Lung (tissue), 12 donors: Measurements from ENCODE around the gene GAMT. TPM values are rescaled to one million over a fixed set of nuclear protein-coding genes. Genes with fewer than 3 reads are reported as not detected.

ENCODE experiments used
- ATAC-seq: fragments of 200-7000 bp; cut with Tn5 transposase; one replicate; pipeline ENCODE4 v1.9.1; 2020; ENCODE audit warnings: moderate number of reproducible peaks; ENCODE audit not compliant: insufficient read depth, low FRiP score
- DNase-seq, 3 donors: peaks; one replicate each; pipeline ENCODE4 v3.0.0-alpha.2; 2013 to 2017
- H3K27ac ChIP-seq, 2 donors: one replicate each; pipeline ENCODE4 v1.5.1; 2013; ENCODE audit warnings: mild to moderate bottlenecking in 2 of 2, moderate library complexity in 2 of 2, control low read depth in 1 of 2, inconsistent platforms in 1 of 2, low read depth in 1 of 2, low read length in 1 of 2
- H3K27me3 ChIP-seq, 3 donors: one replicate each; pipeline ENCODE4 v1.5.1; 2013; ENCODE audit warnings: low read length in 2 of 3; ENCODE audit not compliant: control insufficient read depth in 3 of 3, insufficient read depth in 3 of 3
- H3K36me3 ChIP-seq, 4 donors: one replicate each; pipeline ENCODE4 v1.5.1; 2013; ENCODE audit warnings: low read length in 4 of 4, mild to moderate bottlenecking in 1 of 4, moderate library complexity in 1 of 4; ENCODE audit not compliant: control insufficient read depth in 4 of 4, insufficient read depth in 4 of 4
- H3K4me1 ChIP-seq, 5 donors: one replicate each; pipeline ENCODE4 v1.5.1; 2013; ENCODE audit warnings: low read length in 5 of 5, mild to moderate bottlenecking in 2 of 5, moderate library complexity in 1 of 5; ENCODE audit not compliant: control insufficient read depth in 5 of 5, insufficient read depth in 5 of 5
- H3K4me3 ChIP-seq: one replicate; pipeline ENCODE4 v1.5.1; 2013; ENCODE audit warnings: mild to moderate bottlenecking, control low read depth, moderate library complexity
- H3K9ac ChIP-seq, 2 donors: one replicate each; pipeline ENCODE4 v1.5.1; 2013; ENCODE audit warnings: low read length in 2 of 2, control low read depth in 1 of 2; ENCODE audit not compliant: insufficient read depth in 1 of 2
- H3K9me3 ChIP-seq, 4 donors: one replicate each; pipeline ENCODE4 v1.5.1; 2013; ENCODE audit warnings: low read length in 3 of 4, mild to moderate bottlenecking in 1 of 4, moderate library complexity in 1 of 4; ENCODE audit not compliant: control insufficient read depth in 4 of 4, insufficient read depth in 3 of 4
- CTCF ChIP-seq: IDR thresholded peaks from 2 replicates; pipeline ENCODE4 v1.5.1; 2012; ENCODE audit warnings: mild to moderate bottlenecking; ENCODE audit errors: control extremely low read depth, extremely low read depth
- WGBS, 2 donors: extraction: QIAGEN DNeasy Blood & Tissue Kit; methylation state at CpG; one replicate each; pipeline ENCODE4 v1.1.7; 2013; 5-methylcytosine and 5-hydroxymethylcytosine counted together
- polyA plus RNA-seq, 2 donors: library from polyadenylated mRNA; stranded (reverse); fragments of 200-250 nt; gene quantifications; one replicate each; pipeline ENCODE4 v1.2.1, GENCODE V29; 2013
- total RNA-seq, 2 donors: library from RNA; depleted of rRNA in 1 of 2; stranded (reverse); fragments of >200 nt in 1 of 2; gene quantifications; one replicate each; pipeline ENCODE4 v1.2.1, GENCODE V29; 2014 to 2021
- donor health status: control.
- donor health status: control.
- donor health status: Bipolar disorder and iron deficiency.
- donor health status: healthy.
- donor health status: DM: yes; HTN: yes; CAD: no.

The GAMT gene
- total and polyA plus RNA-seq, 4 donors, result 2.9 to 8.6 (median 7.3) TPM

DNA sequence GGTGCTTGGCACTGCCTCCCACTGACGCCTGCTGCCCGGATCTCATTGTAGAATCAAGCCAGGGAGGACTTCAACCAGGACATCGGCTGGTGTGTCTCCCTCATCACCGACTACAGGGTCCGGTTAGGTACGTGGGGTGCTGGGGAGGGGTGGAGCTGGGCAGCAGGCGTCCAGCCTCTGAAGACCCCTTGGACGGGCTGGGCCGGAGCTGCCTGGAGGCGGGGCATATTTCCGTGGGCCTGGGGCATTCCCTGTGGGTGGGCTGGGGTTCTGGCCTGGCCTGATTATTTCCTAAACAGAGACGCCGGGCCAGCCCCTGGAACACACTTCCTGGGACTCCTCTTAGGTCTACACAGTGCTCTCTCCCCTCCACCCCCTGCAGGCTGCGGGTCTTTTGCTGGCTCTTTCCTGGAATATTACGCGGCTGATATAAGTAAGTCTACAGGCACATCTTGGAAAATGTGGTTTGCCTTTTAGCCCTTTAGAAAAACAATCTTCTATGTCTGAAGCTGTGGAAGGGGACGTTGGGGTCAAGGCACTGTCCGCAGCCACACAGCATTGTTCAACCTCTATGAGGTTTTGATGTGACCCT is 32.0 kb downstream of the GAMT start:
- no peak overlapping the region for H3K4me3 ChIP-seq

DNA sequence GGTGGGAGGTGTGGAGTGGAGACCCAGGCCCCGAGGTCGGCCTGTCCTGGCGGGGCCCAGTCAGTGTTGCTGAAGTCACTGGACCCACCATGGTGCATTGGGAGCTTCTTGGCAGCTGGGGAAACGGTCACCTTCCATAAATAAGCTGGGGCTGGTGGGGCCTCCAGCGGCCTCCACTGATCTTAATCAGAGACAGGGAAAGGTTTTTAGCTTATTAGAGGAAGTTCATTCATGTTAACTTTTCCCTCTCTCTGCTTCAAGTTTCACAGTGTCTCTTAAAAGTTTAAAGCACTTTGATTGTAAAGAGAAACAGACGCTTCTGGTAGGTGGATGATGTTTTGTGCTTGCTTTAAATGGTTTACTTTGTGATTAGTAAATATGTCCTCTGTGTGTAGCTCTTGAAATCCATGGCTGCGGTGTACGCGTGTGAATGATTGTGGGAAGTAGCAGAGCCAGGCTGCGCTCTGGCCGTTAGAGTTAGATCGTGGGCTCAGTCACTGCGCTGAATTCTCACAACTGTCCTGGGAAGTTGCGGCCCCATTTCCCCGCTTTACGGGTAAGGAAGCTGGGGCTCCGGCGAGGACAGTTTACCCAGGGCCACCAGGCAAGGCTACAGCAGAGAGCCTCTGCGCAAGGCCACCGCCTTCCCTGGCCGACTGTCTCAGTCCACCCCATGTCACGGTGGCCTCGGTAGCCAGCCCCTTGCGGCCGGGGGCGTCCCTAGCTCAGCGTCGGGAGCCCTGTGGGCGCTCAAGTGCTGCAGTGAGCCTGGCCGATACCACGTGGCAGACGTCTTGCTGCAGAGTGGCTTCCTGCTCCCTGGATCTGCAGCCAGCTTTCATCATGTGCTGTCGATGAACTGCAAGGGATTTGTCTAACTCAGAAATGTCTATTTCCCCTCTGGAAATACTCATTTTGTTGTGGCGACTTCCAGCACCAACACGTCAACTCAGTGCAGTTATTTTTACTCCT is 34.2 kb downstream of the GAMT start:
- Histone ChIP-seq H3K36me3 (peaks cover 11 to 58% (median 42%) of the 10 kb centered on the region in 4 donors), H3K9ac (no peak overlapping the region), H3K27me3 (no peaks in the 10 kb centered on the region), H3K27ac (peak overlapping the region in 1 of 2 donors; percentile 7), H3K9me3 (no peaks in the 10 kb centered on the region), H3K4me3 (no peak overlapping the region), H3K4me1 (peaks cover 0 to 7% (median 0%) of the 10 kb centered on the region in 5 donors)
- TF ChIP-seq CTCF, result no peak
- 54 to 69% methylated on average over 33 to 35 of the region's 35 CpGs for WGBS, 2 donors
- ATAC-seq (no peak), DNase-seq (peak in 1 of 3 donors; percentile 65)

More for the DNA sequence above, 32.0 kb downstream of the GAMT start:
- 96 to 98% methylated on average over 18 of the region's 18 CpGs for WGBS, 2 donors
- Histone ChIP-seq H3K36me3 (peaks cover 9 to 59% (median 34%) of the 10 kb centered on the region in 4 donors), H3K9ac (no peak overlapping the region), H3K9me3 (no peaks in the 10 kb centered on the region), H3K27me3 (no peaks in the 10 kb centered on the region), H3K4me1 (peaks cover 0 to 9% (median 0%) of the 10 kb centered on the region in 5 donors), H3K27ac (no peak overlapping the region)
- no peak for TF ChIP-seq CTCF
- DNase-seq, result no peak
- no peak for ATAC-seq

DNA sequence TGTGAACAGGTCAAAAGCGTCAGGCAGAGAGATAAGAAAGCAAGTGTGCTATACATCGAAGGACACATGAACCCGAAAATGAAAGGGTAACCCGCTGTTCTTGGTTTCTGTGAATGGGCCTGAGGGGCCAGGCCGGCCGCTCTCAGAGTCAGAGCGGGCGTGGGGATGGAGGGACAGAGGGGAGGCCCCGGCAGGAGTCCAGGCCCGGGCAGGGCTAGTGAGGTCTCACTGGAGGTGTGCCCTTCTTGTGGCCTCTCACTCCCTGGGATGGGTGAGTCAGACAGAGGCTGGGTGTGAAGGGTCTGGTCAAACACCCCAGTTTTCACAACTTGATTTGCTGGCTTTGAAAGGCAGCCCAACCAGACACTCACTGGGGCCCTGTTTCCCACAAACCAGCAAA is 35.0 kb downstream of the GAMT start:
- H3K9ac ChIP-seq, result no peak overlapping the region
- no peak for ATAC-seq

More for the DNA sequence above, 35.0 kb downstream of the GAMT start:
- no peak for DNase-seq
- H3K4me3 ChIP-seq, result no peak overlapping the region
- peaks cover 0 to 16% (median 8%) of the 10 kb centered on the region in 5 donors for H3K4me1 ChIP-seq
- H3K27me3 ChIP-seq, result no peaks in the 10 kb centered on the region
- no peak for TF ChIP-seq CTCF
- peaks cover 11 to 57% (median 44%) of the 10 kb centered on the region in 4 donors for H3K36me3 ChIP-seq
- no peak overlapping the region for H3K27ac ChIP-seq
- H3K9me3 ChIP-seq, result no peaks in the 10 kb centered on the region
- 95 to 97% methylated on average over 10 of the region's 10 CpGs for WGBS, 2 donors
